T47D (cell line): ENCODE measurements around the gene CA6.
"Not testable (repeated sequence)": the region's sequence is repeated elsewhere in the genome, so short reads cannot be mapped to it uniquely, and the experiment has no call there.

Experiments
- DNase-seq, 2 experiments: peaks; one replicate each; pipeline versions ENCODE4 v3.0.0 to v3.0.0-alpha.2; 2011 to 2012; ENCODE audit warnings: low read depth in 1 of 2, low spot score in 1 of 2
- JUND ChIP-seq: IDR thresholded peaks from 2 replicates; pipeline ENCODE4 v1.6.1; 2012; ENCODE audit warnings: low read depth
- in situ Hi-C: cut with HindIII; loops from 2 replicates; pipeline ENCODE4 v1.10.0; 2016; ENCODE audit warnings: low sequenced_read_pairs, low pct_unique_long_range_greater_than_20kb

CA6 gene

DNA sequence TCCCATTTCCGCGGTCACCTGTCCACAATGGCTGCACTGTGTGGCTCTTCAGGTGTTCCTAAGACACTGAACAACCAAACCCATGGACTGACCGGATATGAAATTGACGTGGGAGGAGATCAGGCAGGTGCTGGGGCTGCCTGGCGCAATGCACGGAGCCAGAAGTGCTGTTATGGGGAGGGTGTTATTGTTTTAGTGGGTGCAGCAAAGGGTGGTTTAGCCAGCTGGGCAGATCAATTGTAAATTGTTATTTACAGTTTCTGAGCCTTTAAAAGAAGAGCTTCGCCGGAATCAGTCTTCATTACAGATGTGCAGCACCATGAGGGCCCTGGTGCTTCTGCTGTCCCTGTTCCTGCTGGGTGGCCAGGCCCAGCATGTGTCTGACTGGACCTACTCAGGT is at the start of gene CA6:
TSS of gene CA6 (plus strand) at position 301 of the 400 bp plus-strand sequence. CDS start at position 320, 19 bp downstream.
- no peak for TF ChIP-seq JUND
- in situ Hi-C loops = no loop called here
- no peak for DNase-seq

DNA sequence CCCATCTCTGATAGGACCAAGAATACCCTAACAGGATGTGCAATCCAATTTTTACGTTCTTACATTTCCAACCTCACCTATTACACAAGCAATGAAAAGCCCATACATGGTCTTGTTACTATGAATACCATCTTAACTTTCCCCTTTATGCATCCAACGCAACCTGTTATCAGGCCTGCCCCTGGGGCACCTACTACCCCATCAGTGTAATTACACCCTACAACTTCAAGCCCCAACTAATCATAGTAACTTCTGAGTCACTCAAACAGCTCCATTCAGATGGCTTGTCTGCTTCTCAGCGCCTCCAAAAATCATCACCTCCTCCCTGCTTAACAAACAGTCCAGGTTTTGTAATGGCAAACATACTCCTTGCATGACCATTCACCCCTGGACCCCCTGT is 48.9 kb upstream of the CA6 start:
- DNase-seq, in situ Hi-C loops: not testable (repeated sequence)

DNA sequence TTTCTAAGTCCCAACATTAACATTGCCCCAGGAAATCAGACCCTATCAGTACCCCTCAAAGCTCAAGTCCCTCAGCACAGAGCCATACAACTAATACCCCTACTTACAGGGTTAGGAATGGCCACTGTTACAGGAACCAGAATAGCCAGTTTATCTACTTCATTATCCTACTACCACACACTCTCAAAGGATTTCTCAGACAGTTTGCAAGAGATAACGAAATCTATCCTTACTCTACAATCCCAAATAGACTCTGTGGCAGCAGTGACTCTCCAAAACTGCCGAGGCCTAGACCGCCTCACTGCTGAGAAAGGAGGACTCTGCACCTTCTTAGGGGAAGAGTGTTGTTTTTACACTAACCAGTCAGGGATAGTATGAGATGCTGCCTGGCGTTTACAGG is 48.2 kb upstream of the CA6 start:
- DNase-seq, in situ Hi-C loops: not testable (repeated sequence)

DNA sequence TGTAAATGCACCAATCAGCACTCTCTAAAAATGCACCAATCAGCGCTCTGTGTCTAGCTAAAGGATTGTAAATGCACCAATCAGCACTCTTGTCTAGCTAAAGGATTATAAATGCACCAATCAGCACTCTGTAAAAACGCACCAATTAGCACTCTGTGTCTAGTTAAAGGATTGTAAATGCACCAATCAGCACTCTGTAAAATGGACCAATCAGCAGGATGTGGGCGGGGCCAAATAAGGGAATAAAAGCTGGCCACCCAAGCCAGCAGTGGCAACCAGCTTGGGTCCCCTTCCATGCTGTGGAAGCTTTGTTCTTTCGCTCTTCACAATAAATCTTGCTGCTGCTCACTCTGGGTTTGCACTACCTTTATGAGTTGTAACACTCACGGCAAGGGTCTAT is 47.2 kb upstream of the CA6 start:
- in situ Hi-C loops, DNase-seq: not testable (repeated sequence)

DNA sequence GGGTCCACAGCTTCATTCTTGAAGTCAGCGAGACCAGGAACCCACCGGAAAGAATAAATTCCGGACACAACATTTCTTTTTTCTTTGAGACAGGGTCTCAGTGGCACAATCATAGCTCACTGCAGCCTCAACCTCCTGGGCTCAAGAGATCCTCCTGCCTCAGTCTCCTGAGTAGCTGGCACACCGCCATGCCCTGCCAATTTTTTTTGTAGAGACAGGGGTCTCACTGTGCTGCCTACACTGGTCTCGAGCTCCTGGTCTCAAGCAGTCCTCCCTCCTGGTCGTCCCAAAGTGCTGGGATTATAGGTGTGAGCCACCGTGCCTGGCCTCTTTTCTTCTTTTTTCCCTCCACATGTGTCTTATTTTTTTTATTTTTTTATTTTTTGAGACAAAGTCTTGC is 46.6 kb upstream of the CA6 start:
- in situ Hi-C loops = no loop called here
- no peak for TF ChIP-seq JUND
- no peak for DNase-seq

DNA sequence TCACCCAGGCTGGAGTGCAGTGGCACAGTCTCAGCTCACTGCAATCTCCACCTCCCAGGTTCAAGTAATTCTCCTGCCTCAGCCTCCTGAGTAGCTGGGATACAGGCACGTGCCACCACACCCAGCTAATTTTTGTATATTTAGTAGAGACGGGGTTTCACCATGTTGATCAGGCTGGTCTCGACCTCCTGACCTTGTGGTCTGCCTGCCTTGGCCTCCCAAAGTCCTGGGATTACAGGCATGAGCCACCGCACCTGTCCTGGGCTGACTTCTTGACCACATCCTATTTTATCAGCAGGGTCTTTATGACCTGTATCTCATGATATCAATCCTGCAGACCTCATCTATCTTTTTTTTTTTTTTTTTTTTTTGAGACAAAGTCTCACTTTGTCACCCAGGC is 45.0 kb upstream of the CA6 start:
- DNase-seq, in situ Hi-C loops: not testable (repeated sequence)

DNA sequence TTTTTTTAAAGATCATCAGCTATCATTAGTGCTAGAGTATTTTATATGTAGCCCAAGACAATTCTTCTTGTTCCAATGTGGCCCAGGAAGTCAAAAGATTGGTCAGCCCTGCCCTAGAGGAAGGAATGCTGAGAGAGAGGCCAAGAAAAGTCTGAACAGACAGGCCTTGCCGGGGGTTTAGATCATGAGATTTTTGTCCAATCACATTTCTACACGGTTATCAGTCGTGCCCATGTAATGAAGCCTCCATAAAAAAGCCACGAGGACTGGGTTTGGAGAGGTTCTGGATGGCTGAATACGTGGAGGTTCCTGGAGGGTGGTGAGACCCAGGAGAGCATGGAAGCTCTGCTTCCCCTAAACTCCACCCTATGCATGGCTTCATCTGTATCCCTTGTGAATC is 42.9 kb upstream of the CA6 start:
- TF ChIP-seq JUND = 0 out of 2 replicates have a peak, but pooled peaks have one; percentile 28
- peak in 1 of 2 experiments; percentile 73 for DNase-seq
- in situ Hi-C loops = no loop called here

DNA sequence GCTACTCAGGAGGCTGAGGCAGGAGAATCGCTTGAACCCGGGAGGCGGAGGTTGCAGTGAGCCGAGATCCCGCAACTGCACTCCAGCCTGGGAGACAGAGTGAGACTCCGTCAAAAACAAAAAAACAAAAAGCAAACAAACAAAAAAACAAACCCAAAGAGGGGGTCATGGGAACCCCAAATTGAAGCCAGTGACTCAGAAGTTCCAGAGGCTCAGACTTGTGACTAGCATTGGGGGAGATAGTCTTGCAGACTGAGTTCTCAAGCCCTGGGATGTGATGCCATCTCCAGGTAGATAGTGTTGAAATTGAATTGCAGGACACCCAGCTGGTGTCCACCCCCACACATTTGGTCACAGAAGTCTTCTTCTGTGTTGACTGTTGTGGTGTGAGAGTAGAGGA is 42.3 kb upstream of the CA6 start:
- in situ Hi-C loops = no loop called here

DNA sequence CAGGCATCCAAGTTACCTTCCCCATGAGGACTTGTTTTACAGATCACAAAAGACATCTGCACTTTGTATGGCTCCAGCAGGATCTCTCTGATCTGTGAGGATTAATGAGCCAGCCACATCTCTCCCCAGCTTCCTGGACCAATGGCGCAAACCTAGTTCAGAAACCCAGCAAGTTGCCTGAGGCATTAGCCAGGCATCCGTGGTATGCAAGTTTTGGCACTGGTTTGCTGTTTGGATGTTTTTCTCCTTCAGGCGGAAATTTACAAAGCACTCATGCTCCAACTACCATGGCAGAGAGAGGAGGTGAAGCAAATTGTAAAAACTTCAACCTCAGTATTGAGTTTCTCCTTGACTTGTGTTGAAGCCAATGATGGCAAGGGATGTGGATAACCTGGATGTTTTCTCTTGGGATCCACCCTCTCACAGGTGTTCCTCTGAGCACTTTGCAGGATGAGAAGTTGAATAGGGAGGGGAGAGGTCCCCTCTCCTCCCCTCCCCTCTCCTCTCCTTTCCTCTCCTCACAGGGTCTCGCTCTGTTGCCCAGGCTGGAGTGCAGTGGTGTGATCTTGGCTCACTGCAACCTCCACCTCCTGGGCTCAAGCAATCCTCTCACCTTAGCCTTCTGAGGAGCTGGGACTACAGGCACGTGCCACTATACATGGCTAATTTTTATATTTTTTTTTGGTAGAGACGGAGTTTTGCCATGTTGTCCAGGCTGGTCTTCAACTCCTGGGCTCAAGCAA is 41.6 kb upstream of the CA6 start:
- peak; percentile 84 for TF ChIP-seq JUND
- in situ Hi-C loops = no loop called here
- DNase-seq = peak; percentile 39 to 98

More for the DNA sequence above, 42.3 kb upstream of the CA6 start:
- DNase-seq = peak in 1 of 2 experiments; percentile 92
- TF ChIP-seq JUND = no peak

DNA sequence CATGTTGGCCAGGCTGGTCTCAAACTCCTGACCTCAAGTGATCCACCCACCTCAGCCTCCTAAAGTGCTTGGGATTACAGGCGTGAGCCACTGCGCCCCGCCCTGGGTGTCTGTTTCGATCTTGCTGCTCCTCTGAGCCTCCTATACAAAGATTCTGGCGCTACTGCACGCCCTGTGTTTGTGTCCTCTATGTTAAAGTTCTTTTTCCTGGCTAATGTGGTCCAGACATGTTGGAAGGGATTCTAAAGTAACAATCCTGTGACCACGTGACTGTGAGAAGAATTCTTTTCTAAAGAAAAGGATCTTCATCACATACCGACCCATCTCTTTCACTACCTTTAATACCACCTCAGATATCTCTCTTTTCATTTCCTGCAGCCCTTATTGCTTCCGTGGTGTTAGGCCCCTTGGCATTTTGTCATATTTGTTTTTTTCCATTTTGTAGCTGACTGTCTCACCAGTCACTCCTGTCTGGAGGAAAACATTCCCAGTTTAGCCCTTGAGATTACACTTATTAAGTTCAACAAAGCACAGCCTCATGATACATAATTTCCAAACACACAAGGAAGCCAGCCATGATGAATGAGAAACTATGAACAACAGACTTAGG is 40.0 kb upstream of the CA6 start:
- no peak for DNase-seq
- no peak for TF ChIP-seq JUND
- in situ Hi-C loops = no loop called here

DNA sequence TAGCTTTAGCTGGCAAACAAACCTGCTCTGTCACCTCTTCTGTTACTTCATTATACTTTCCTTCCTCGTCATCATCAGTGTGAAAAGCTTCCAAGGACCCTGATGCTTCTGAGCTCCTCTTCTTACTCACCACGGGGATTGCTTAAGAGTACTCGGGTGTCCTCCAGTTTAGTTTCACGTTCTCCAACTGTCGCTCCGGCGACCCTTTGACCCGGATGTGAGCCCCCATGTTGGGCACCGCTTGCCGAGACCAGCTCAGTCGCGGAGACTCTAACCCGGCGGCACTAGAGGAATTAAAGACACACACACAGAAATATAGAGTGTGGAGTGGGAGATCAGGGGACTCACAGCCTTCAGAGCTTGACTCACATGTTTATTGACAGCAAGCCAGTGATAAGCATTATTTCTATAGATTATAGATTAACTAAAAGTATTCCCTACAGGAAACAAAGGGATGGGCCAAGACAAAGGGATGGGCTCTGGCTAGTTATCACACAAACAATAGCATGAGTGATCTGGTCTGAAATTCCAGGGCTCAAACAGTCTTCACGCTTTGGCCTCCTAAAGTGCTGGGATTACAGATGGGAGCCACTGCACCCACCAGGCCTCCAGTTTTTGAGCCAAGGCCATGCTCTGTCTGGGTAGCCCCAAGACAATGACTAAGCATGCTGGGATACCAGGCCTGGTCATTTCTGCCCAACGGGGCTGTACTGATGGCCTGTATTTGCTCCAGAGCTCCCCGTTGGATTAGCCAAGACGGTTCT is 37.1 kb upstream of the CA6 start:
- no peak for TF ChIP-seq JUND
- in situ Hi-C loops = no loop called here
- no peak for DNase-seq

DNA sequence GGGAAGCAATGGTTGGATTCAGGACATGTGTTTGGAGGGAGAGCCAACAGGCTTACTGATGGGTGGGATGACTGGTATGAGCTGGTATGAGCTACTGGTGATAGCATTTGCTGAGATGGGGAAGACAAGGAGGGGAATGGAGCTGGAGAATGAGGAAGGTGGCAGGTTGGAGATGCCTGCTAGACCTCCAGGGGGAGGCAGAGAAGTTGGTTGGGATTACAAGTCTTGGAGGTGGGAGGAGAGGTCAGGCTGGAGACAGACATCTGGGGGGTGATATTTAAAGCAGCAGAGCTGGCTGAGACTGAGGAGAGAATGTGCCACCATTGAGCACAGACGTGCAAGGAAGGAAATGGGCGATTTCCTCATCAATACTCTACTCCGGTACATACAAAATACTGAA is 35.3 kb upstream of the CA6 start:
- DNase-seq = no peak
- in situ Hi-C loops = no loop called here
- no peak for TF ChIP-seq JUND

DNA sequence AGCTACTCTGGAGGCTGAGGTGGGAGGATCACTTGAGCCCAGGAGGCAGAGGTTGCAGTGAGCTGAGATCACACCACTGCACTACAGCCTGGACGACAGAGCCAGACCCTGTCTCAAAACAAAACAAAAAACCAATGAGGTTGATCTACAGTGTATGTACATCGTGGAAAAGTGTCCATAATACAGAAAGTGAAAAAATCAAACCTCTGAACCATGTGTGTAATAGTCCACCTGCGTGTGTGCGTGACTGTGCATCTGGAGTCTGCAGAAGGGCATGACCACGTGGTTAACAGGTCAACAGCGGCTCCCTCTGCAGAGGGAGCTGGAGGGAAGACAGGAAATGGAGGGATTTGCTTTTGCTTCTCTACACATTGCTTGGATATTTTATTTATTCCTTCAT is 34.8 kb upstream of the CA6 start:
- in situ Hi-C loops = no loop called here
- DNase-seq = no peak

More for the DNA sequence above, 34.8 kb upstream of the CA6 start:
- no peak for TF ChIP-seq JUND
